ENCODE results near the gene PDZRN4. TPM values are rescaled to one million over a fixed set of nuclear protein-coding genes. Genes with fewer than 3 reads are reported as not detected.
A peak's percentile ranks its signal among the peaks of the same experiment; 100 is the strongest.

Gene PDZRN4
- total RNA-seq, 1 donor from 2014 or later: 0.75 TPM

DNA sequence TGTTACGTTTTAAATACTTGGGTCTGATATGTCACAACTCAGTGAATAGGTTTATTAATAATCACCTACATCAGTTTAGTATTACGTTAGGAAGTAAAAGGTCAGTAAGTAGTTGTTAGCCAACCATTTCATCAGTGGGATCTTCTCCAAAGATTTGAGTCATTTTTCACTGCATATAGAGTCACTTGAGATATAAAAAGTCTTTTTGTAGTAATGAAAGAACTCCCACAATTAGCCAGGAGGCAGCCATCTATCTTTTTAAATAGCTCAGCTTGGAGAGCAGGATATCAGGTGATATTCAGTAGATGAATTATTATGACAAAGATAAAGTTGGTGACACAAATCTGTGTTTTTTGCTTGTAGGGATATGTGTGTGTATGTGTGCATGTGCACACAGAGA, 309.3 kb downstream of the PDZRN4 start:
- no peaks in the 10 kb centered on the region for H3K36me3 ChIP-seq
- H3K27me3 ChIP-seq: no peaks in the 10 kb centered on the region
- DNase-seq (no peak), ATAC-seq (no peak)
- H3K9me3 ChIP-seq: no peaks in the 10 kb centered on the region
- H3K4me1 ChIP-seq: no peaks in the 10 kb centered on the region
- no peak overlapping the region for H3K4me3 ChIP-seq
- TF ChIP-seq CTCF (IDR thresholded peaks at IDR 0.05): no peak
- intact Hi-C loops (cut with DNase I): no loop called here
- no peak overlapping the region for H3K27ac ChIP-seq

DNA sequence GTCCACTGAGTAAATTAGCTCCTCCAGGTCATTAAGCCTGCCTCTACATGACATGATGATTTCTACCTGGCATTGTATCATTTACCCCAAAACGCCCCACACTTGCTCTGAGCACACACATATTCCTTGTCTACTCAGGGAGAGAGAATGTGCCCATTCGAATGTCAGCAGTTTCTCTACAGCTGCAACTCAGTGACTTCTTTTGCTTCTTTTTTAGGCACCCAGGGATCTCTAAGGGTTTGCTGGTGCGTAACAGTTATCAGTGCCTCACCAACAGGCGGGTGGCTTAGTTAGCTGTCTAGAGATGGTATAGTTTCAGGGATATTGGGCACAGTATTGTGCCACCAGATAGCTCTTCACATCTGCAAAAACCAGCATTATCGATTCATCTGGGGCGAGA, 316.9 kb downstream of the PDZRN4 start:
- H3K27me3 ChIP-seq: no peaks in the 10 kb centered on the region
- ATAC-seq (no peak), DNase-seq (no peak)
- no peak for TF ChIP-seq CTCF (IDR thresholded peaks at IDR 0.05)
- no peak overlapping the region for H3K27ac ChIP-seq
- no peaks in the 10 kb centered on the region for H3K9me3 ChIP-seq
- H3K36me3 ChIP-seq: no peaks in the 10 kb centered on the region
- H3K4me1 ChIP-seq: no peaks in the 10 kb centered on the region
- no peak overlapping the region for H3K4me3 ChIP-seq
- intact Hi-C loops (cut with DNase I): no loop called here

DNA sequence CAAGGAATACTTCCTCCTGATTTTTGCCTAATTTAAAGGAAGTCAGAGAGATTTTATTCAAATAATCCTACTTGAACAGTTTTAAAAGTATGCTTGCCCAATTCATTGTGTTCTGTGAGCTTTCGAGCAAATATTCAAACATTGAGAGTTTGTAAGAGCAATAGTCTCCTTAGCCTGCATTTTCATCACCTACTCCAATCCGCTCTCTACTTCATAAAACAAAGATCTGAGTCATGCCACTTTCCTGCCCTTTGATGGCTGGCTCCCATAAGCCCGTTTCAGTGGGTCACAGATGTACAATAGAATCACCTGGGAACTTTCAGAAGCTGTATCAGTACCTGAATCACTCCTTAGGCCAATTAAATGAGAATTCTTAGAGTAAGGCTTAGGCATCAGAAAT, 319.2 kb downstream of the PDZRN4 start:
- no peaks in the 10 kb centered on the region for H3K27me3 ChIP-seq
- H3K4me1 ChIP-seq: peaks cover 7% of the 10 kb centered on the region
- DNase-seq (no peak), ATAC-seq (peak; percentile 83)
- TF ChIP-seq CTCF (IDR thresholded peaks at IDR 0.05): no peak
- no peaks in the 10 kb centered on the region for H3K36me3 ChIP-seq
- intact Hi-C loops (cut with DNase I): no loop called here
- H3K27ac ChIP-seq: no peak overlapping the region
- H3K4me3 ChIP-seq: no peak overlapping the region
- H3K9me3 ChIP-seq: no peaks in the 10 kb centered on the region

DNA sequence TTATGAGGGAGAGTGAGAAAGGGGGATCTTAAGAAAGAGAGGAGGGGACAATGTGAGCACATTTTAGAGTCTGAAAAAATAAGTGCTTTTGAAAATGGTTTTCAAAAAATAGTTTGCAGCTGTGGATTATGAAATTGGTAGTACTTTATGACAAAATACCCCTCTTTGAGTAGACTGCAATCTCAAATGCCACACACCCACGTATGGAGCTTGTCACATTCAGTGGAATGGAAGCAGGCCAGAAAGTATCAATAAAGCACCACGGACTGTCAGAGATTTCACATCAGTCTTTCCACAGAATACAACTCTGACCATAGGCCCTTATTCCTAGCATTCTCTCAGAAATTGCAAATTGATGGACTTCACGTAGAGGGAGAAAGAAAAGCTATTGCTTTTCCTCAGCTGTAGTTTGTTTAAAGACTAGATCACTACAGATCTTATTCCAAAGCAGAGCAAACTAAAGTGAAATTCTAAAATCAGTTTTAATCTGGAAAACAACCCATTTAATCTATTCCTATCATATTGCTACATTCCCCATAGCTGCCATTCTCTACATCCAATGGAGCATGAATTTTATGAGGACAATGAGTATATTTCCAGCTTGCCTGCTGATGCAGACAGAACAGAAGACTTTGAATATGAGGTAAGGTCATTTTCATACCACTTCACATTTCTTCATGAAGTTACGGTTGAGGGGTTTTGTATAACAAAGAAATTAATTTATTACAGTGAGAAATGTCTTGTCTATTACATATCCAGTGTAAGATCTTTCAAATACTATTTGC, 321.3 kb downstream of the PDZRN4 start:
- H3K4me3 ChIP-seq: no peak overlapping the region
- no peak overlapping the region for H3K27ac ChIP-seq
- ATAC-seq: no peak
- peaks cover 7% of the 10 kb centered on the region for H3K4me1 ChIP-seq
- intact Hi-C loops (cut with DNase I): no loop called here
- TF ChIP-seq CTCF (IDR thresholded peaks at IDR 0.05): no peak
- DNase-seq: no peak
- no peaks in the 10 kb centered on the region for H3K36me3 ChIP-seq
- H3K27me3 ChIP-seq: no peaks in the 10 kb centered on the region
- H3K9me3 ChIP-seq: no peaks in the 10 kb centered on the region

- no peak for TF ChIP-seq CTCF (IDR thresholded peaks at IDR 0.05)
- Histone ChIP-seq H3K27ac (no peak overlapping the region), H3K9me3 (no peaks in the 10 kb centered on the region), H3K27me3 (no peaks in the 10 kb centered on the region), H3K4me1 (peaks cover 7% of the 10 kb centered on the region), H3K4me3 (no peak overlapping the region), H3K36me3 (no peaks in the 10 kb centered on the region)
- intact Hi-C loops (cut with DNase I): no loop called here
- DNase-seq (no peak), ATAC-seq (no peak)
Observed at GRCh38 chr12:41510470-41510869, 322.4 kb downstream of the PDZRN4 start.
